NCI-H1436 (cell line): Measurements from ENCODE around the gene UGT1A8.
A peak's percentile ranks its signal among the peaks of the same experiment; 100 is the strongest.
"Not testable (repeated sequence)": the region's sequence is repeated elsewhere in the genome, so short reads cannot be mapped to it uniquely, and the experiment has no call there.

Source experiments
- DNase-seq: peaks from one replicate; lab custom pipeline; 2025; lab: John Stamatoyannopoulos, UW

Gene UGT1A8

GRCh38 chr2:233686928-233687327 lies 69.5 kb downstream of the UGT1A8 start:
- DNase-seq: no peak

- DNase-seq: no peak
These were observed 70.9 kb downstream of the UGT1A8 start for GRCh38 chr2:233688341-233688740.

- no peak for DNase-seq
These were observed 71.6 kb downstream of the UGT1A8 start for GRCh38 chr2:233689031-233689430.

DNA sequence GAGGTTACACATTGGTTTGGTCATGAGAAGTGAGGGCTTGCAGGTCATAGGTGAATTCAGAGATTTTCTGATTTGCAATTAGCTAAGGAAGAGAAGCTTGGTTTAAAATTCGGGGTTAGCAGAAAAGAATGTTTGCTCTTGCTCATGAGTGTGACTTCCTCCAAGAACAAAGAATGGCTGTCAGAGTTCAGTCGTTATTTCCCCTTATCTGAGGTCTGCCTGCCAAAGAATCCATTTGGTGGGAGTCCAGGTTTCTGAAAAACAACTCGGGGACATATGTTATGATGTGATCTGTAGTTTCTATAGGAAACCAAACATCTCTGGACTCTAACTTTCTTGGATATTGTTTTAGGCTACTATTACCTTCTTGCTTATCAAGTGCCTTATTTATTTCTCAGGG lies 72.1 kb downstream of the UGT1A8 start:
- no peak for DNase-seq

GRCh38 chr2:233690444-233690843 lies 73.0 kb downstream of the UGT1A8 start:
- no peak for DNase-seq

GRCh38 chr2:233691443-233692433 lies 74.3 kb downstream of the UGT1A8 start:
- DNase-seq: no peak

- DNase-seq: no peak
These were observed 75.2 kb downstream of the UGT1A8 start, which contains the start of gene UGT1A6 for GRCh38 chr2:233692648-233693047. Gene UGT1A6 (plus strand): TSS chr2:233692890. CDS start chr2:233693005, 115 bp downstream.

- no peak for DNase-seq
These were observed 76.5 kb downstream of the UGT1A8 start for GRCh38 chr2:233693963-233694362.

- DNase-seq: no peak
These were observed 81.3 kb downstream of the UGT1A8 start for GRCh38 chr2:233698740-233699139.

DNA sequence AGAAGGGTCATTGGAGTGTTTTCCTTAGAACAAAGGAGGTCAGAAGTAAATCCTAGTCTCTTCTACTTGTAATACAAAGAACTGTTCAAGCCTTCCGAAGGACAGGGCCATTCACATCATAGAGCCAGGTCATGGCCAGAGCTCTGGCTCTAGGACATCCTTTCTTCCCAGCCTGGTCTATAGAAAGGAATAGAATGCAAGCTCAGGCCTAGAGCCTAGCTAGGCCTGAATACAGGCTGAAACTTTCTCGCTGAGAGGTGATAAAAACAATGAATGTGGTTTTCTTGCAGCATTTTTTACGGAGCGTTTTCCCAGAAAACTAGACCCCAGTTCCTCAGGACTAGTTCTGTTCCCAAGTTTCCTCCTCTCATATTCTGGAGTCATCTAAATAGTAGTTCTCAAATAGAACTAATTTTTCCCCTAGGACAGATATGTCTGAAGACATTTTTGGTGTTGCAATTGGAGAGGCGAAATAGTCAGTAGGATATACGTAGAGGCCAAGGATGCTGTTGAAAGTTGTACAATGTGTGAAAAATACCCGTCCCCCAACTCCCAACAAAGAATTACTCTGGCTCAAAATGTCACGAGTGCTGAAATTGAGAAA lies 82.1 kb downstream of the UGT1A8 start:
- no peak for DNase-seq

DNA sequence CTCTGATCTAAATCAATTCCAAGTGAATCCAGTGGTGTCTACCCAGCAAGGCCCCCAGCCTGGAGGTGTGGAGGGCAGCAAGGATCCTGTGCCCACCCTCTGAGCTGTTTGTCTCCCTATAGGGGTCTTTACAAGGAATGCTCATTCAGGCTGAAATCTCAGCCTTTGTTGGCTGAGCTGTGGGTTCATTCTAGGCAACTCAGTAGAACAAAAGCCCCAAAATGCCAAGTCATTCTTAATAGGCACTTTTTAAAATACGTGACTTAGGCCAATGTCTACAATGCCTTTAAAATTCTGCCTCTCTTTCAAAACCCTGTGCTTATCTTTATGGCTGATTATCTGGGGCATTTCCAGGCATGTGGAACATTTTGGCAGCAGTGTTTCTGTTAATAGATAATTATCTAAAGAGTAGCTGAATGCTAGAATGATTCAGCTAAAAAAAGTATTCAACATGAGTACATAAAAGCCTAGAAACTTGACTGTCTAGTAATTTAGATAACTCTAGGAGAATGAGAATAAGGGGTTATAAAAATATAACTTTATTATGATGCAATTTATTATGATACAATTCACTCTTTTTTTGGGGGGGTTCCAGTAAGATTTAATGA lies 82.7 kb downstream of the UGT1A8 start:
- DNase-seq: peak; percentile 18

GRCh38 chr2:233700842-233701241 lies 83.4 kb downstream of the UGT1A8 start:
- not testable (repeated sequence) for DNase-seq

GRCh38 chr2:233702238-233702637 lies 84.8 kb downstream of the UGT1A8 start:
- no peak for DNase-seq

GRCh38 chr2:233705911-233706506 lies 88.6 kb downstream of the UGT1A8 start:
- no peak for DNase-seq

DNA sequence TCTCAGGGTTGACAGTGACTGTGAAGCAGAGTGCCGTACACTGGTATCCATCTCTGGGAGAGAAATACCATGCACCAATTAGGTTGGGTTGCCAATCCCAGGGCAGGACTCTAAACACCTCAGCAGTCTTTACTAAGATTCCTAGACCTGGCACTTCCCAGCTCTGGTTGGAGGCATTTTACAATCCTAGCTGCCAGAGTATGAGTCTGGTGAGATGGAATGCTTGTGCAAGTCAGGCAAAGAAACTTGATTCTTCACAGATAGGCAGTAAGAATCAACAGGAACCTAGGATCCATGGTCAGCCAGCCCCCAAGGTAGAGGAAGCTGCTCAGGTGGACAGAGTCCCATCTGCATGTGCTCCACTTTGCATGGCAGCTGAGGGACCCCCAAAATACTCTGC lies 89.3 kb downstream of the UGT1A8 start:
- no peak for DNase-seq

DNA sequence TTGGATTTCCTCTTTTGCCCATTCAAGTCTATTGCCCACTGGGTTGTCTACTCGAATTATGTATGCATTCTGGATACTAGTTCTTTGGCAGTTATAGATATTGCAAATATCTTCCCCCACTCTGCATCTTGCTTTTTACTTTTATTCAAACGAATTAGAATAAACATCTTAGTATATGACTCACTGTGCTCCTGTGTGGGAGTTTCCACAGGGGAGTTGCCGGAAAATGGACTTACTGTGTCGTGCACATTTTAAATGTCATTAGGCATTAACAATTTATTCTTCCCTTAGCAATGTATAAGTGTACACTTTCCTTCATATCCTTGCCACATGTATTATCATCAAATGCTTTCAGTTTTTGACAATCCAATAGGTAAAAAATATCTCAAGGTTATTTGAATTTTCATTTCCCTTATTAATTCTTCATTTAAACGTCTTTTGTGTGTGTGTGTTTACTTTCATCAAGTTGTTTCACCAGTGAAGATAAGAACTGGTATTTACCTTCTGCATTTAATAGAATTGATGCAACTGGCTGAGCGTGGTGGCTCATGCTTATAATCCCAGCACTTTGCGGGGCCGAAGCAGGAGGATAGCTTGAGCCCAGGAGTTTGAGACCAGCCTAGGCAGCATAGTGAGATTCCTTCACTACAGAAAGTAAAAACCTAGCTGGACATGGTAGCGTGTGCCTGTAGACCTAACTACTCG lies 90.7 kb downstream of the UGT1A8 start:
- no peak for DNase-seq

- no peak for DNase-seq
These were observed 91.5 kb downstream of the UGT1A8 start for GRCh38 chr2:233708942-233709341.

DNA sequence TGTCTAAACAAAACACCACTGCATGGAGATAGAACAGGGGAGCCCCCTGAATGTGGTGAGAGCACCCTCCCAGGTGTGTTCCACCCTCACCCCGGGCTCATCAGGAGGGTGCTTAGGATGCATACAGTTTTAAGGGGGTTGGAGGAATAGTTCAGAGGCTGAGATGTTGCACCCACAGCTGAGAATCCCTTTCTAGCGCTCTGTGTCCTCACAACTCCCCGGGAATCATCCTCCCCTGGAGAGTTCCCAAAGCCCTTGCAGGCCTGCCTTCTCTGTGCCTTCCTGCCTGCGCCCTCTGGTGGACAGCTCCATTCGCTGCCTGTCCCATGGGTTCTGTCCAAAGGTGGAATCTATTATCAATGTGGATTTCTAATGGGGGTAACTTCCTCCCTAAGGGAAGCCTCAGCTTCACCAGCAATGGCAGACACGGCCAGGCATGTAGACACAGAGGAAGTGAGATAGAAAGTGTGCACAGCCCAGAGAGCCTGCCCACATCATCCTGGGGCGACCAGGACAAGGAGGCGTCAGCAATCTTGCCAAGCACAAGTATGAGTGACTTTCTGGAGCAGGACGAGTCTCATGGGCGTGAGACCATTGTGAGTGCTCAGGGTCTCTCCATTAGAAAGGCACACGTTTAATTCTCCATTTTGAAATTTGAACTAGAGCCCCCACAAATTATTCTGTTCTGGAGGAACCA lies 94.0 kb downstream of the UGT1A8 start:
- DNase-seq: peak; percentile 67

- DNase-seq: no peak
These were observed 95.3 kb downstream of the UGT1A8 start, which contains the start of gene UGT1A5 for GRCh38 chr2:233712611-233713261. Gene UGT1A5 (plus strand): TSS chr2:233712907. CDS start chr2:233712992, 85 bp downstream.

GRCh38 chr2:233713262-233713615 lies 95.8 kb downstream of the UGT1A8 start:
- no peak for DNase-seq

GRCh38 chr2:233714121-233714520 lies 96.7 kb downstream of the UGT1A8 start:
- no peak for DNase-seq
